Measurements from ENCODE around the gene KRTAP6-3.

Gene KRTAP6-3

DNA sequence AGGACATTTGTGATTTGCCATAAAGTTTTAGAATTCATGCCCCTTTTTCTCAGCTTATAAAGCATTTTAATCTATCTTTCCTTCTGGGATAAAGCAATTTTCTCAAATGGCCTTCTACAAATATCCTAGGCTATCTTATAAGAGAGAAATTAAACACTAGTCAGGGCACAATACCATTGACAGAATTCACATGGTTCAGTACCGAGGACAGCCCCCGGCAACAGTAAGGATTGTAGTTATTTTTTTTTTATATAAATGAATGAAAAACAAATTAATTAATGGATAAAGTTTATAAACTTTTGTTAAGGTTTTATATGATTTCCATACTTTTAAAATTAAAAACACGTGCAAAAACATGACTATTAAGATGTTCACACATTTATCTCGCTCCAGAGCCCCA, 35.9 kb downstream of the KRTAP6-3 start:
- no peak for DNase-seq

- no peak for DNase-seq
Observed at GRCh38 chr21:30629200-30629599, 37.0 kb downstream of the KRTAP6-3 start.

GRCh38 chr21:30634906-30635305, 42.7 kb downstream of the KRTAP6-3 start, which contains the start of gene KRTAP20-2:
KRTAP20-2 (plus strand) TSS chr21:30635206; CDS start chr21:30635264, 58 bp downstream.
- DNase-seq = no peak

- no peak for DNase-seq
Observed at GRCh38 chr21:30638686-30639085, 46.4 kb downstream of the KRTAP6-3 start.

DNA sequence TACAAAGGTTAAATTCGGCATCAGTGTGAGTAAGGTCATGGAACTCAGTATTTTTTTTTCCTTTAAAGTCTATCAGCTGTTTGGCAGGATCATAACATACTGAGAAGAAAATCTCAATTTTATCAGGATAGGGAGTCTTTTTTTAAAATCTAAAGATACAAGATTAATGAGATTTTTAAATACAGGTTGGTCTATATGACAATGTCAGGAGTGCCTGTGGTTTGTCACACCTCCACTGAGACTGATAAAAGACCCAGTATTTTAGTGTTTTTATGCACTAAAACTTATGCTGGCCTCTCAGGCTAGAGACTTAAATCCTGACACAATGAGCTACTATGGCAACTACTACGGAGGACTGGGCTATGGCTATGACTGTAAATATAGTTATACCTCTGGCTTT, 50.3 kb downstream of the KRTAP6-3 start, which contains the start of gene KRTAP20-3:
Gene KRTAP20-3 (plus strand): TSS at position 301 of the 400 bp plus-strand sequence.
- DNase-seq = no peak
